Dermis microvascular lymphatic vessel endothelial cell (primary cell): ENCODE data around the gene SAMD4A. TPM values are rescaled to one million over a fixed set of nuclear protein-coding genes. Genes with fewer than 3 reads are reported as not detected.

Source experiments
- DNase-seq, 2 donors: peaks; one replicate each; pipeline versions ENCODE4 v3.0.0 to v3.0.0-alpha.2; 2010; ENCODE audit warnings: low read depth in 2 of 2
- total RNA-seq: library from RNA; depleted of rRNA; stranded (reverse); fragments of >200 nt; gene quantifications from 2 replicates; pipeline ENCODE4 v1.2.1, GENCODE V29; 2014

SAMD4A gene
- total RNA-seq, 1 donor from 2014 or later: 20.8 TPM

GRCh38 chr14:54680651-54681050, 113.7 kb downstream of the SAMD4A start:
- no peak for DNase-seq

GRCh38 chr14:54681811-54682261, 114.9 kb downstream of the SAMD4A start:
- peak in 1 of 2 donors; percentile 41 for DNase-seq

- DNase-seq: peak; percentile 72 to 92
Observed at GRCh38 chr14:54682578-54682977, 115.7 kb downstream of the SAMD4A start.

- peak in 1 of 2 donors; percentile 60 for DNase-seq
Observed at GRCh38 chr14:54683882-54684794, 117.2 kb downstream of the SAMD4A start.

GRCh38 chr14:54685286-54685845, 118.4 kb downstream of the SAMD4A start:
- no peak for DNase-seq

GRCh38 chr14:54686219-54686870, 119.4 kb downstream of the SAMD4A start:
- DNase-seq: peak; percentile 94

- DNase-seq: no peak
Observed at GRCh38 chr14:54686871-54687749, 120.2 kb downstream of the SAMD4A start.

GRCh38 chr14:54687750-54688119, 120.8 kb downstream of the SAMD4A start:
- no peak for DNase-seq

GRCh38 chr14:54688229-54688628, 121.3 kb downstream of the SAMD4A start:
- DNase-seq: no peak

GRCh38 chr14:54689928-54690327, 123.0 kb downstream of the SAMD4A start:
- DNase-seq: no peak

- DNase-seq: no peak
Observed at GRCh38 chr14:54690887-54691286, 124.0 kb downstream of the SAMD4A start.

- DNase-seq: peak; percentile 81 to 82
Observed at GRCh38 chr14:54691525-54692283, 124.8 kb downstream of the SAMD4A start.

GRCh38 chr14:54692284-54692772, 125.4 kb downstream of the SAMD4A start:
- DNase-seq: no peak

- no peak for DNase-seq
Observed at GRCh38 chr14:54693761-54694160, 126.8 kb downstream of the SAMD4A start.

- no peak for DNase-seq
Observed at GRCh38 chr14:54695196-54695595, 128.3 kb downstream of the SAMD4A start.

GRCh38 chr14:54697001-54697400, 130.1 kb downstream of the SAMD4A start:
- no peak for DNase-seq

GRCh38 chr14:54697803-54698202, 130.9 kb downstream of the SAMD4A start:
- no peak for DNase-seq

- peak in 1 of 2 donors; percentile 20 for DNase-seq
Observed at GRCh38 chr14:54698501-54698900, 131.6 kb downstream of the SAMD4A start.

GRCh38 chr14:54698966-54699530, 132.1 kb downstream of the SAMD4A start:
- DNase-seq: no peak

- no peak for DNase-seq
Observed at GRCh38 chr14:54699735-54700134, 132.8 kb downstream of the SAMD4A start.
